ENCODE measurements around the gene GOLGA6A. TPM values are rescaled to one million over a fixed set of nuclear protein-coding genes. Genes with fewer than 3 reads are reported as not detected.

The GOLGA6A gene
- total RNA-seq, 1 experiment from 2014 or later, result 6.0 TPM

DNA sequence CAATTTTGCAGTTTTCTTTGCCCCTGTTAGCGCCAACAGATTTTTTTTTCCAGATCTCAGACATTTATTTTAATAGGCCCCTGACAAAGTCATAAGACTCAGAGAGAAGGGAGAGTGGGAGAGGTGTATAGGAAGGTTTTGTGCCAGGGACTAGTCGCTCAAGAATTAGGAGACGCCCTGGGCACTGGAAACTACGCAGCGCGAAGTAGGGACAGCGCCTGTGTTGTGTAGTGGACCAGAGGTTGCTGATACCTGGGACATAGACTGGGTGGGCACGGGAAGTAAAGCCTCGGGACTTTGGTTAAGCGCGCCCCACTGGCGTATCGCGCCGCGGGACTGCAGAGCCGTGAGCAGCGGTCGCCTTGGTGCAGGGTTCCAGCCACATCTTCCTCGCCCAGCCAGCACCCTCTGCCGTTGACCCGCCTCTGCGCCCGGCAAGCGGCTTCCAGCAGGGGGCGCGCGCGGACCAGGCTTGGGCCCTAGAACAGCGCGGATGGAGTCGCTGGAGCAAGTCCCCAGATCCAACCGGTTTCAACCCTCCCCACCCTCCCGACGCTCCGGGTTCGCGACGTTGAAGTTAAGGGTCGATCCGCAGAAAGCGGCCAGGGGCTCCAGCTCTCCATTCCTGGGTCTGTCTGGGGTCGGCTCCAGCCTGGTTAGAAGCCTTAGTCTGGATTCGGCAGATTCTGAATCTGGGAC lies 45.1 kb upstream of the GOLGA6A start (continued):
- TF ChIP-seq, protein P1, sequence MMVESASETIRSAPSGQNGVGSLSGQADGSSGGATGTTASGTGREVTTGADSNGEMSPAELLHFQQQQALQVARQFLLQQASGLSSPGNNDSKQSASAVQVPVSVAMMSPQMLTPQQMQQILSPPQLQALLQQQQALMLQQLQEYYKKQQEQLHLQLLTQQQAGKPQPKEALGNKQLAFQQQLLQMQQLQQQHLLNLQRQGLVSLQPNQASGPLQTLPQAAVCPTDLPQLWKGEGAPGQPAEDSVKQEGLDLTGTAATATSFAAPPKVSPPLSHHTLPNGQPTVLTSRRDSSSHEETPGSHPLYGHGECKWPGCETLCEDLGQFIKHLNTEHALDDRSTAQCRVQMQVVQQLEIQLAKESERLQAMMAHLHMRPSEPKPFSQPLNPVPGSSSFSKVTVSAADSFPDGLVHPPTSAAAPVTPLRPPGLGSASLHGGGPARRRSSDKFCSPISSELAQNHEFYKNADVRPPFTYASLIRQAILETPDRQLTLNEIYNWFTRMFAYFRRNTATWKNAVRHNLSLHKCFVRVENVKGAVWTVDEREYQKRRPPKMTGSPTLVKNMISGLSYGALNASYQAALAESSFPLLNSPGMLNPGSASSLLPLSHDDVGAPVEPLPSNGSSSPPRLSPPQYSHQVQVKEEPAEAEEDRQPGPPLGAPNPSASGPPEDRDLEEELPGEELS (CRISPR knock-in tag; IDR thresholded peaks at IDR 0.05), result 0 out of 2 replicates have a peak, but pooled peaks have one; percentile 20
- TF ChIP-seq JUN (CRISPR knock-in tag; IDR thresholded peaks at IDR 0.05), result no peak
- no peak for TF ChIP-seq TEAD4 (CRISPR knock-in tag; IDR thresholded peaks at IDR 0.05)
- TF ChIP-seq ZNF232 (CRISPR knock-in tag; IDR thresholded peaks at IDR 0.05), result no peak
- no peak for TF ChIP-seq NR1H2 (CRISPR knock-in tag; IDR thresholded peaks at IDR 0.05)
- TF ChIP-seq, protein P2, sequence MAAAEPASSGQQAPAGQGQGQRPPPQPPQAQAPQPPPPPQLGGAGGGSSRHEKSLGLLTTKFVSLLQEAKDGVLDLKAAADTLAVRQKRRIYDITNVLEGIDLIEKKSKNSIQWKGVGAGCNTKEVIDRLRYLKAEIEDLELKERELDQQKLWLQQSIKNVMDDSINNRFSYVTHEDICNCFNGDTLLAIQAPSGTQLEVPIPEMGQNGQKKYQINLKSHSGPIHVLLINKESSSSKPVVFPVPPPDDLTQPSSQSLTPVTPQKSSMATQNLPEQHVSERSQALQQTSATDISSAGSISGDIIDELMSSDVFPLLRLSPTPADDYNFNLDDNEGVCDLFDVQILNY (CRISPR knock-in tag; IDR thresholded peaks at IDR 0.05), result no peak
- no peak for TF ChIP-seq ZNF425 (CRISPR knock-in tag; conservative IDR thresholded peaks at IDR 0.05)
- TF ChIP-seq GTF2I (CRISPR knock-in tag; conservative IDR thresholded peaks at IDR 0.05), result no peak
- TF ChIP-seq ZNF423 (CRISPR knock-in tag; IDR thresholded peaks at IDR 0.05), result no peak
- TF ChIP-seq MXD4 (CRISPR knock-in tag; IDR thresholded peaks at IDR 0.05; ENCODE audit: borderline replicate concordance), result no peak
- no peak for TF ChIP-seq NR2C2 (CRISPR knock-in tag; IDR thresholded peaks at IDR 0.05)
- TF ChIP-seq ZNF317 (CRISPR knock-in tag; IDR thresholded peaks at IDR 0.05; ENCODE audit: borderline replicate concordance, low read depth), result no peak
- TF ChIP-seq, protein P3, sequence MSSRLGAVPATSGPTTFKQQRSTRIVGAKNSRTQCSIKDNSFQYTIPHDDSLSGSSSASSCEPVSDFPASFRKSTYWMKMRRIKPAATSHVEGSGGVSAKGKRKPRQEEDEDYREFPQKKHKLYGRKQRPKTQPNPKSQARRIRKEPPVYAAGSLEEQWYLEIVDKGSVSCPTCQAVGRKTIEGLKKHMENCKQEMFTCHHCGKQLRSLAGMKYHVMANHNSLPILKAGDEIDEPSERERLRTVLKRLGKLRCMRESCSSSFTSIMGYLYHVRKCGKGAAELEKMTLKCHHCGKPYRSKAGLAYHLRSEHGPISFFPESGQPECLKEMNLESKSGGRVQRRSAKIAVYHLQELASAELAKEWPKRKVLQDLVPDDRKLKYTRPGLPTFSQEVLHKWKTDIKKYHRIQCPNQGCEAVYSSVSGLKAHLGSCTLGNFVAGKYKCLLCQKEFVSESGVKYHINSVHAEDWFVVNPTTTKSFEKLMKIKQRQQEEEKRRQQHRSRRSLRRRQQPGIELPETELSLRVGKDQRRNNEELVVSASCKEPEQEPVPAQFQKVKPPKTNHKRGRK (CRISPR knock-in tag; IDR thresholded peaks at IDR 0.05; ENCODE audit: borderline replicate concordance), result no peak
- no peak for TF ChIP-seq CDX4 (CRISPR knock-in tag; IDR thresholded peaks at IDR 0.05; ENCODE audit: borderline replicate concordance)
- no peak for TF ChIP-seq PRRX2 (CRISPR knock-in tag; IDR thresholded peaks at IDR 0.05)
- TF ChIP-seq CTCF (IDR thresholded peaks at IDR 0.05), result peak; percentile 99
- peak; percentile 97 for TF ChIP-seq ZNF121 (CRISPR knock-in tag; IDR thresholded peaks at IDR 0.05)
- TF ChIP-seq, protein P4, sequence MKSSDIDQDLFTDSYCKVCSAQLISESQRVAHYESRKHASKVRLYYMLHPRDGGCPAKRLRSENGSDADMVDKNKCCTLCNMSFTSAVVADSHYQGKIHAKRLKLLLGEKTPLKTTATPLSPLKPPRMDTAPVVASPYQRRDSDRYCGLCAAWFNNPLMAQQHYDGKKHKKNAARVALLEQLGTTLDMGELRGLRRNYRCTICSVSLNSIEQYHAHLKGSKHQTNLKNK (CRISPR knock-in tag; IDR thresholded peaks at IDR 0.05), result no peak
- TF ChIP-seq NFE2L1 (CRISPR knock-in tag; IDR thresholded peaks at IDR 0.05), result no peak
- TF ChIP-seq TEAD1 (CRISPR knock-in tag; IDR thresholded peaks at IDR 0.05), result peak; percentile 73
- TF ChIP-seq NFYB (CRISPR knock-in tag; conservative IDR thresholded peaks at IDR 0.05; ENCODE audit: low read depth), result no peak
- peak; percentile 91; the same call in 1 of the 2 replicates for TF ChIP-seq CBFB (CRISPR knock-in tag; IDR thresholded peaks at IDR 0.05; ENCODE audit: low read depth)
- TF ChIP-seq TP53 (CRISPR knock-in tag; IDR thresholded peaks at IDR 0.05), result 0 out of 2 replicates have a peak, but pooled peaks have one; percentile 69
- TF ChIP-seq E2F1 (CRISPR knock-in tag; IDR thresholded peaks at IDR 0.05), result no peak
- no peak for TF ChIP-seq ATF3 (CRISPR knock-in tag; conservative IDR thresholded peaks at IDR 0.05)
- no peak for TF ChIP-seq RORB (CRISPR knock-in tag; IDR thresholded peaks at IDR 0.05)
- TF ChIP-seq NFATC4 (CRISPR knock-in tag; IDR thresholded peaks at IDR 0.05), result no peak
- peak; percentile 53; the same call in 1 of the 2 replicates for TF ChIP-seq FOXP1 (CRISPR knock-in tag; IDR thresholded peaks at IDR 0.05; ENCODE audit: borderline replicate concordance)
- no peak for TF ChIP-seq TCF7 (CRISPR knock-in tag; IDR thresholded peaks at IDR 0.05; ENCODE audit: low read depth)
